Astrocyte of the spinal cord (primary cell): ENCODE measurements around the gene TSPEAR.
"Not testable (repeated sequence)": the region's sequence is repeated elsewhere in the genome, so short reads cannot be mapped to it uniquely, and the experiment has no call there.

ENCODE experiments used
- DNase-seq: peaks from one replicate; pipeline ENCODE4 v3.0.0; 2011; ENCODE audit warnings: low read depth, low spot score
- H3K4me3 ChIP-seq: 2 replicates; pipeline ENCODE4 v1.5.1; 2011; ENCODE audit warnings: low read depth, mild to moderate bottlenecking, low read length, moderate library complexity
- in situ Hi-C: cut with HindIII; loops from 2 replicates; pipeline ENCODE4 v1.10.0; 2017; ENCODE audit warnings: low sequenced_read_pairs
- TF ChIP-seq, protein P1 (sequence below): IDR thresholded peaks from 2 replicates; pipeline ENCODE4 v1.5.1; 2012; ENCODE audit warnings: low read depth, mild to moderate bottlenecking, low read length, inconsistent platforms

The TSPEAR gene

GRCh38 chr21:44677881-44678280 is 33.5 kb downstream of the TSPEAR start:
- no peak overlapping the region for H3K4me3 ChIP-seq
- in situ Hi-C loops, result no loop called here
- TF ChIP-seq, protein P1, sequence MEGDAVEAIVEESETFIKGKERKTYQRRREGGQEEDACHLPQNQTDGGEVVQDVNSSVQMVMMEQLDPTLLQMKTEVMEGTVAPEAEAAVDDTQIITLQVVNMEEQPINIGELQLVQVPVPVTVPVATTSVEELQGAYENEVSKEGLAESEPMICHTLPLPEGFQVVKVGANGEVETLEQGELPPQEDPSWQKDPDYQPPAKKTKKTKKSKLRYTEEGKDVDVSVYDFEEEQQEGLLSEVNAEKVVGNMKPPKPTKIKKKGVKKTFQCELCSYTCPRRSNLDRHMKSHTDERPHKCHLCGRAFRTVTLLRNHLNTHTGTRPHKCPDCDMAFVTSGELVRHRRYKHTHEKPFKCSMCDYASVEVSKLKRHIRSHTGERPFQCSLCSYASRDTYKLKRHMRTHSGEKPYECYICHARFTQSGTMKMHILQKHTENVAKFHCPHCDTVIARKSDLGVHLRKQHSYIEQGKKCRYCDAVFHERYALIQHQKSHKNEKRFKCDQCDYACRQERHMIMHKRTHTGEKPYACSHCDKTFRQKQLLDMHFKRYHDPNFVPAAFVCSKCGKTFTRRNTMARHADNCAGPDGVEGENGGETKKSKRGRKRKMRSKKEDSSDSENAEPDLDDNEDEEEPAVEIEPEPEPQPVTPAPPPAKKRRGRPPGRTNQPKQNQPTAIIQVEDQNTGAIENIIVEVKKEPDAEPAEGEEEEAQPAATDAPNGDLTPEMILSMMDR, result no peak
- no peak for DNase-seq

- TF ChIP-seq, protein P1, result no peak
- no peak for DNase-seq
- in situ Hi-C loops, result no loop called here
- H3K4me3 ChIP-seq, result no peak overlapping the region
Measured at GRCh38 chr21:44671911-44672310, 39.5 kb downstream of the TSPEAR start.

- no peak overlapping the region for H3K4me3 ChIP-seq
- TF ChIP-seq, protein P1, result no peak
- no peak for DNase-seq
- in situ Hi-C loops, result no loop called here
Measured at GRCh38 chr21:44670642-44671432, 40.5 kb downstream of the TSPEAR start.

DNA sequence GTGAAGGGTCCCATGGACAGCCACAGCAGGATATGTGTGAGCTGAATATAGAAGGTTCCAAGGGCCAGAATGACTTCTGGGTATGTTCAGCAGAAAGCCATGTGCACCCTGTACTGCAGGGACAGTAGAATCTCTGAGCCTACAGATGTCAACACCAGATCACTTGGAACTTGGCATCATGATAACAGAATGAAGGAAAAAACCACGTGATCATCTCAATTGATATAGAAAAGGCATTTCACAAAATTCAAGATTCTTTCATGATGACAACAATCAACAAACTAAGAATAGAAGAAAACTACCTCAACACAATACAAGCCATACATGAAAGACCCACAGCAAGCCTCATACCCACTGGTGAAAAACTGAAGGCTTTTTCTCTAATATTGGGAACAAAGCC is 43.8 kb downstream of the TSPEAR start:
- no peak for DNase-seq
- no peak overlapping the region for H3K4me3 ChIP-seq
- in situ Hi-C loops, result no loop called here
- TF ChIP-seq, protein P1, result no peak

- H3K4me3 ChIP-seq, result no peak within 1 kb of the TSS
- TF ChIP-seq, protein P1, result no peak
- no peak for DNase-seq
- in situ Hi-C loops, result no loop called here
Measured at GRCh38 chr21:44666401-44667320, 44.7 kb downstream of the TSPEAR start, which contains the start of gene KRTAP12-2. TSS of gene KRTAP12-2 (minus strand) at chr21:44666927. CDS start at chr21:44666886, 41 bp downstream.

- TF ChIP-seq, protein P1, result no peak
- DNase-seq, result no peak
- no peak overlapping the region for H3K4me3 ChIP-seq
- in situ Hi-C loops, result no loop called here
Measured at GRCh38 chr21:44664691-44665090, 46.7 kb downstream of the TSPEAR start.

- in situ Hi-C loops, H3K4me3 ChIP-seq, DNase-seq: not testable (repeated sequence)
Measured at GRCh38 chr21:44661567-44661966, 49.8 kb downstream of the TSPEAR start.
